Prostate gland (tissue), 2 donors: Measurements from ENCODE around the gene CD70. TPM values are rescaled to one million over a fixed set of nuclear protein-coding genes. Genes with fewer than 3 reads are reported as not detected.
"Not testable (repeated sequence)": the region's sequence is repeated elsewhere in the genome, so short reads cannot be mapped to it uniquely, and the experiment has no call there.

Experiments used
- DNase-seq: peaks from one replicate; pipeline ENCODE4 v3.0.0-alpha.2; 2019; ENCODE audit warnings: low spot score
- H3K27ac ChIP-seq, 2 donors: fragments of 200-600 bp; sonication (generic); 2 replicates each; pipeline ENCODE4 v1.5.1; 2017 to 2019
- H3K27me3 ChIP-seq: fragments of 200-600 bp; sonication (generic); replicated peaks from 2 replicates; pipeline ENCODE4 v1.5.1; 2019; ENCODE audit not compliant: insufficient read depth
- H3K36me3 ChIP-seq, 2 donors: fragments of 200-600 bp; sonication (generic); 1 replicate in 1 of 2; 2 replicates in 1 of 2; pipeline versions ENCODE4 v1.5.1 to v1.8.1; 2017 to 2019
- H3K4me1 ChIP-seq: fragments of 200-600 bp; sonication (generic); replicated peaks from 2 replicates; pipeline ENCODE4 v1.5.1; 2019
- H3K4me3 ChIP-seq, 2 donors: fragments of 200-600 bp; sonication (generic); 2 replicates each; pipeline ENCODE4 v1.5.1; 2017 to 2019
- H3K9me3 ChIP-seq: fragments of 200-600 bp; sonication (generic); 2 replicates; pipeline ENCODE4 v1.5.1; 2017
- POLR2A ChIP-seq: fragments of 450-650 bp; IDR thresholded peaks from one replicate; pipeline ENCODE4 v1.6.1; 2016; ENCODE audit warnings: antibody characterized with exemption, mild to moderate bottlenecking
- POLR2AphosphoS5 ChIP-seq: sonication (generic); formaldehyde crosslinking; IDR thresholded peaks from one replicate; pipeline ENCODE4 v1.6.1; 2017; ENCODE audit warnings: antibody characterized with exemption
- WGBS: methylation state at CpG from one replicate; pipeline ENCODE4 v1.1.5; 2018; 5-methylcytosine and 5-hydroxymethylcytosine counted together
- intact Hi-C: fragments of 100-400 bp; cut with DNase I; formaldehyde crosslinking; loops from one replicate; pipeline ENCODE4 v1.14.2; 2022
- total RNA-seq, 2 donors: library from RNA; depleted of rRNA; stranded (reverse); fragments of >200 nt; gene quantifications; one replicate each; pipeline ENCODE4 v1.1.0, GENCODE V29; 2016
- TF ChIP-seq, protein P1 (sequence below), 4 experiments: fragments of 200-600 bp in 2 of 4; fragments of 450-650 bp in 2 of 4; sonication (generic) in 2 of 4; IDR thresholded peaks; 1 replicate in 3 of 4; 2 replicates in 1 of 4; pipeline ENCODE4 v1.5.1; 2016 to 2019; ENCODE audit warnings: antibody characterized with exemption in 4 of 4, mild to moderate bottlenecking in 2 of 4, moderate library complexity in 2 of 4

CD70 gene, protein sequence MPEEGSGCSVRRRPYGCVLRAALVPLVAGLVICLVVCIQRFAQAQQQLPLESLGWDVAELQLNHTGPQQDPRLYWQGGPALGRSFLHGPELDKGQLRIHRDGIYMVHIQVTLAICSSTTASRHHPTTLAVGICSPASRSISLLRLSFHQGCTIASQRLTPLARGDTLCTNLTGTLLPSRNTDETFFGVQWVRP
- total RNA-seq, result not detected

DNA sequence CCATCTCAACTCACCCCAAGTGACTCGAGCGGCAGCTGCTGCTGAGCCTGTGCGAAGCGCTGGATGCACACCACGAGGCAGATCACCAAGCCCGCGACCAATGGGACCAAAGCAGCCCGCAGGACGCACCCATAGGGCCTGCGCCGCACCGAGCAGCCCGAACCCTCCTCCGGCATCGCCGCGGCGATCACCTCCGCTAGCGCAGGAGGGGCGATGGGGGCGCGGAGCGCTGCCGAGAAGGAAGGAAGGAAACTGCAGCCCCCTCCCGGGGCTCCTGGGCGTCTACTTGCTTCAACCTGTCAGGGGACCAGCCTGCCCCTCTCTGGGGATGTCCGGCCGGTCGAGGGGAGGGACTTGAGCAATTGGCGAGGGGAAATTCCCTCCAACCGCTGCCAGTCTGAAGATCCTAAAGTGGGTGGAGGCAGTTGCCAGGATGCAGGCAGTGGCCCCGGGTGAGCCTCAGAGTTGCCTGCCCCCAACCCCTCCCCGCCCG, at the start of gene CD70:
CD70 (minus strand) TSS at position 324 of the 493 bp plus-strand sequence; CDS start at position 176, 148 bp downstream.
- H3K27me3 ChIP-seq, result peaks cover 11% of the 10 kb centered on the region
- under 1% methylated on average over 18 of the region's 35 CpGs for WGBS
- no peak within 1 kb of the TSS for H3K4me3 ChIP-seq
- H3K27ac ChIP-seq, result no peak within 1 kb of the TSS
- no peaks in the 10 kb centered on the region for H3K36me3 ChIP-seq
- no peak for TF ChIP-seq POLR2A
- TF ChIP-seq POLR2AphosphoS5, result no peak
- TF ChIP-seq, protein P1, sequence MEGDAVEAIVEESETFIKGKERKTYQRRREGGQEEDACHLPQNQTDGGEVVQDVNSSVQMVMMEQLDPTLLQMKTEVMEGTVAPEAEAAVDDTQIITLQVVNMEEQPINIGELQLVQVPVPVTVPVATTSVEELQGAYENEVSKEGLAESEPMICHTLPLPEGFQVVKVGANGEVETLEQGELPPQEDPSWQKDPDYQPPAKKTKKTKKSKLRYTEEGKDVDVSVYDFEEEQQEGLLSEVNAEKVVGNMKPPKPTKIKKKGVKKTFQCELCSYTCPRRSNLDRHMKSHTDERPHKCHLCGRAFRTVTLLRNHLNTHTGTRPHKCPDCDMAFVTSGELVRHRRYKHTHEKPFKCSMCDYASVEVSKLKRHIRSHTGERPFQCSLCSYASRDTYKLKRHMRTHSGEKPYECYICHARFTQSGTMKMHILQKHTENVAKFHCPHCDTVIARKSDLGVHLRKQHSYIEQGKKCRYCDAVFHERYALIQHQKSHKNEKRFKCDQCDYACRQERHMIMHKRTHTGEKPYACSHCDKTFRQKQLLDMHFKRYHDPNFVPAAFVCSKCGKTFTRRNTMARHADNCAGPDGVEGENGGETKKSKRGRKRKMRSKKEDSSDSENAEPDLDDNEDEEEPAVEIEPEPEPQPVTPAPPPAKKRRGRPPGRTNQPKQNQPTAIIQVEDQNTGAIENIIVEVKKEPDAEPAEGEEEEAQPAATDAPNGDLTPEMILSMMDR (IDR thresholded peaks at IDR 0.05), result no peak
- intact Hi-C loops, result no loop called here
- no peak for DNase-seq
- no peaks in the 10 kb centered on the region for H3K4me1 ChIP-seq
- H3K9me3 ChIP-seq, result no peaks in the 10 kb centered on the region

DNA sequence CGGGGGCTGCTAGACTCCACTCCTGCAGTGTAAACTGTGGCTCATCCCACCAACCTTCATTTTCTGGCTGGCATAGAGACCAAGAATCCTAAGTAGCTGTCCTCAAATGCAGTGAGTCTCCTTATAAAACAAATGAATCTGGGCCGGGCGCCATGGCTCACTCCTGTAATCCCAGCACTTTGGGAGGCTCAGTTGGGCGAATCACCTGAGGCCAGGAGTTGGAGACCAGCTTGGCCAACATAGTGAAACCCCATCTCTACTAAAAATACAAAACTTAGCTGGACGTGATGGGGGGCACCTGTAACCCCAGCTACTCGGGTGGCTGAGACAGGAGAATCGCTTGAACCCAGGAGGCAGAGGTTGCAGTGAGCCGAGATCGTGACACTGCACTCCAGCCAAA, 49.4 kb upstream of the CD70 start:
- H3K36me3 ChIP-seq, H3K4me3 ChIP-seq, H3K27ac ChIP-seq, H3K4me1 ChIP-seq, H3K27me3 ChIP-seq, intact Hi-C loops, DNase-seq, H3K9me3 ChIP-seq: not testable (repeated sequence)
- 80% methylated on average over 9 of the region's 9 CpGs for WGBS

DNA sequence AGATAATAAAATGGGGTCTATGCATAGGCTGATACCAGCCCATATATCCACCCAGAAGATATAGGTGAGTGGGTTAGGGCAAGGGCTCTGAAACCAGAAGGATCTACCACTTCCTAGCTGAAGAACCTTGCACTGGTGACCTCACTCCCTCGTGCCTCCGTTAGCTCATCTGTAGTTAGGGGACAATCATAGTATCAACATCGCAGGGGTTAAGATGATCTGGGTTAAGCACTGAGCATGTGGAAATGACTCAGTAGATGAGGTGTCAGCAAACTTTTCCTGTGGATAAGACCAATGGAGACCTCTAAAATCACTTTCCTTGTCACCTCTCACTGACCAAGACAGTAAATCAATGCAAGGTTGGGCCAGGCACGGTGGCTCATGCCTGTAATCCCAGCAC, 48.5 kb upstream of the CD70 start:
- intact Hi-C loops, result loop anchor here (10.0 kb wide), 1 partner anchor 115 kb away; no protein-coding TSS in a partner anchor
- 71% methylated on average over 4 of the region's 4 CpGs for WGBS
- Histone ChIP-seq H3K9me3 (no peaks in the 10 kb centered on the region), H3K27ac (no peak overlapping the region), H3K36me3 (no peaks in the 10 kb centered on the region), H3K4me3 (no peak overlapping the region), H3K27me3 (no peaks in the 10 kb centered on the region), H3K4me1 (no peaks in the 10 kb centered on the region)
- no peak for DNase-seq
- TF ChIP-seq POLR2AphosphoS5 (no peak), POLR2A (no peak)
- TF ChIP-seq, protein P1 (IDR thresholded peaks at IDR 0.05), result no peak

DNA sequence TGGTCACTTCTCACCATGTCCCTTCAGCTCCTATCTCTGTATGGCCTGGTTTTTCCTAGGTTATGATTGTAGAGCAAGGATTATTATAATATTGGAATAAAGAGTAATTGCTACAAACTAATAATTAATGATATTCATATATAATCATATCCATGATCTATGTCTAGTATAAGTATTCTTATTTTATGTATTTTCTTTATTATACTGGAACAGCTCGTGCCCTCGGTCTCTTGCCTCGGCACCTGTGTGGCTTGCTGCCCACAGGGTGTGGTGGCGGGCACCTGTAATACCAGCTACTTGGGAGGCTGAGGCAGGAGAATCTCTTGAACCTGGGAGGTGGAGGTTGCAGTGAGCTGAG, 42.5 kb upstream of the CD70 start:
- intact Hi-C loops, result loop anchor here (2.0 to 10.0 kb wide), 3 partner anchors 116 to 229 kb away; no protein-coding TSS in a partner anchor
- DNase-seq, H3K4me3 ChIP-seq, H3K4me1 ChIP-seq, H3K36me3 ChIP-seq, H3K27ac ChIP-seq, H3K27me3 ChIP-seq, H3K9me3 ChIP-seq: not testable (repeated sequence)
- 86% methylated on average over 4 of the region's 4 CpGs for WGBS

DNA sequence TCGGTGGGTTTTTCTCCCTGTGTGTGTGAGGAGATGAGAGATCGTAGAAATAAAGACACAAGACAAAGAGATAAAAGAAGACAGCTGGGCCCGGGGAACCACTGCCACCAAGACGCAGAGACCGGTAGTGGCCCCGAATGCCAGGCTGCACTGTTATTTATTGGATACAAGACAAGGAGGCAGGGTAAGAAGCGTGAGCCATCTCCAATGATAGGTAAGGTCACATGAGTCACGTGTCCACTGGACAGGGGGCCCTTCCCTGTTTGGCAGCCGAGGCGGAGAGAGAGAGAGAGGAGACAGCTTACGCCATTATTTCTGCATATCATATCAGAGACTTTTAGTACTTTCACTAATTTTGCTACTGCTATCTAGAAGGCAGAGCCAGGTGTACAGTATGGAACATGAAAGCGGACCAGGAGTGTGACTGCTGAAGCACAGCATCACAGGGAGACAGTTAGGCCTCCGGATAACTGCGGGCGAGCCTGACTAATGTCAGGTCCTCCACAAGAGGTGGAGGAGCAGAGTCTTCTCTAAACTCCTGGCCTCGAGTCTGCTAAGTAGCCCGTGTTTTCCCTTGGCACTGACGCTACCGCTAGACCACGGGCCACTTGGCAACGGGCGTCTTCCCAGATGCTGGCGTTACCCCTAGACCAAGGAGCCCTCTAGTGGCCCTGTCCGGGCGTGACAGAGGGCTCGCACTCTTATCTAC, 42.0 kb upstream of the CD70 start:
- H3K27me3 ChIP-seq, H3K27ac ChIP-seq, H3K4me1 ChIP-seq, H3K36me3 ChIP-seq, H3K9me3 ChIP-seq, H3K4me3 ChIP-seq: not testable (repeated sequence)
- TF ChIP-seq, protein P1 (IDR thresholded peaks at IDR 0.05), result peak in 3 of 4 experiments; percentile 27 to 70 (median 53)
- DNase-seq, result peak; percentile 40
- intact Hi-C loops, result loop anchor here (2.0 to 10.0 kb wide), 3 partner anchors 116 to 230 kb away; no protein-coding TSS in a partner anchor
- 51% methylated on average over 26 of the region's 26 CpGs for WGBS
